GM21825 (cell line): ENCODE data around the gene PCDH9.

Experiments used
- ATAC-seq: cut with Tn5 transposase; IDR thresholded peaks from one replicate; pipeline ENCODE4 v1.9.1; 2021; ENCODE audit warnings: mild to moderate bottlenecking, moderate library complexity; ENCODE audit not compliant: unreplicated experiment

The PCDH9 gene

DNA sequence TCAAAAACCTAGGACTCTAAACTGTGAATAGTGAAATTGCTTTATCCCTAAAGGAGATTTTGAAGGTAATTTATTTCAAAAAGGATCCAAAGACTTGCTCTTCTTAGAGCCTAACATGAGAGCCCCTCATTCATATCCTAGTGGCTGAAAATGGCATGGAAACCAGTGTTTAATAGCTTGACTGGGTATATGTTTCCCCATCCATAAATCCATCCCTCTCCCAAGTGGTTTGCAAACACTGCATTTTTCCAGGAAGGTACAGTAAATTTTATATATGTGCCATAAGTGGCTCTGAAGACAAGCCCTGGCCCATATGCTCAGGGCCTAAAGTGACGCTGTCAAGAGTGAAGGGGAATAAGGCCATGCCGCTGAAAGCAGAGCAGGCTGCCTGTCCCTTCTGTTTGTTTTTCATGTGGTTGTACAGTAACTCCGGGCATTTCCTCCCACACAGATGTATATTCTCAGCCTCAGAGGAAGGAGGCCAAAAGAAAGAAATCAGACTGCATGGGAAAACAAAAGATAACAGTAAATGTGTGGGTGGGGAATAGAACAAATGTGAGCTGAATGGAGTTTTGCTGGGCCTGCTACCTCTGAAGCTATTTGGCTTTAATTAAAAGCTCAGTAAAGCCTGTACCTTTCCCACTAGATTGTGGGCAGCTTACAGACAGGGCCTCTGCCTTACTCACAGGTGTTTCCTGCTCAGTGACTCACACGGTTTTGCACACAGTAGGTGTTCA is 181.9 kb downstream of the PCDH9 start:
- peak; percentile 81 for ATAC-seq

DNA sequence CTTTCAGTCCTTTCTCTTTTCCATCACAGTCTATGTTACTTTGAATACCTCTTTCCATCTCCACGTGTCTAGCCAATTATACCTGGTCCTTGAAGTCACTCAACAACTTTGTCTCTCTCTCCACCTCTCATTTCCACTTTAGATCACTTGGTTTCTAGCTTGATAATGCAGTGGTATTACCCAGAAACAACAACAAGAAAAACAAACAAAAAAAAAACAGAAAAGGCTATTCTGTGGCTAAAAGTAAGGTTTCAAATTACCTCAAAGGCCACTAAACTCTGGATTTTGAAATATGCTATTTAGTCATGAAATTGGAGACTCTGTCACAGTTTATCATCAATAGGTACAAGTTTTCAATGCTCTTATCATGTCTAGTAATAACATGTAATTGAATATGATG is 184.8 kb downstream of the PCDH9 start:
- no peak for ATAC-seq

DNA sequence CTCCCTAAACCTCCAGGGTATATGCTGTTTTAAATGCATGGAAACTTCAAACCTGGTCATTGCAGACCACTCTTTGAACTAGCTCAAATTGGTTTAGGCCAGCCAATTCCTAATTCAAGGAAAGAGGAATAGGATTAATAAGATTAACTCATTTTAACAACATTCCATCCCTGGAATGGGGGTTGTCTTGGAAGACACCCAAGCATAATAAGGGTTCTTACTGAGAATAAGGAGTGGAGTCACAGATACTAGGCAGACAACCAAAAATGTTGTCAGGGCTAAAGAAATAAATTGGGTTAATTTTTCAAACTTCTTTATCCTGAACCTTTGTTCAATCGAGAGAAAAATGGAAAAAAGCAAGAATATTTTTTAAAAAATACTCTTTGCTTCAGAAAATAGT is 186.2 kb downstream of the PCDH9 start:
- no peak for ATAC-seq

DNA sequence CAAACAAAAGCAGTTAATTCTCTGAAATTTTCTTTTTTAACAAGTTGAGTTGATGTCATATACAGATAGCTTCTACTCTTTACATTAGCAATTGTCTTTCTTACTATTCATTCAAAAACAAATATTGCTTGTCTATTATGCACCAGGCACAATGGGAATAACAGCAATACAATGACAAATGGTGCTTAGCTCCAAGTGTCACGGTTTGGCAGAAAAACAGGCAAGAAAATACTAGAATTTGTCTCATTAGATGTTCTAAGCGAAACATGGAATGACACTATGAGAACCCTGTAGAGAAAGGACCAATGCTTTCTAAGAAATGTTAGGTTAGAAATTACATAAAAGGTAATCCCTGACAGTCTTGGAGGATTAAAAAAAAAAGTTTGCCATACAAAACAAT is 187.6 kb downstream of the PCDH9 start:
- ATAC-seq = no peak

DNA sequence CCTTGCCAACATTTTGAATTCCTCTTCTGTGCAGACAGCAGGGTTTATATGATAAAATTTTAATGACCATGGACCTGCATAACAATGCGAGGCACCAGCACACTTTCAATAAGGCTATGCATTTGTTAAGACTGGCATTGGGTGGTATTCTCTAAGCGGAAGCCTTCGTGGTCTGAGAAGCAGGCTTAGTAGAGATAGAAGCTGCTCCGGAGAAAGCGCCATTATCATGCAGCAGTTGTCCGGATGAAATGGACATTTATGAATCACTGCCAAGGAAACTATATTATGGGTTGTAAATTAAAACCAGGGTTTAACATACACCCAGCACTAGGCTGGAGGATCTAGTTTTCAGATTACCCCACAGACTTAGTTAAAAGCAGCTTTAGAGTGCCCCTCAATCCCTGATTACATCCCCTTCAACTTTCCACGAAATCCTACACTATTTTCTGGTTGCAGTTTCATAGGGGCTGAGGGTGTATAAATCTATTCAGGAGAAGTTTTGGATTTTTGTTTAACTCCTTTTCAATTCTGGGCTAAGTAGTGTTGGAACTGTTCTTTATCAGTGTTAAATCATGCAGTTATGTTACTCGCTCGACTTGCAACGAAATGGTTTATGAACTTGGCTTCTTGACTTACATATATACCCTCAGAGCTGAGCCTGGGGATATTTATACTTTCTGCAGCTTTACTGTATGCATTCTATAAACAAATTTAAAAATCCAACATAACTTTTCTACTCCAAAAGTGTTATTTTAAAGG is 193.3 kb downstream of the PCDH9 start:
- no peak for ATAC-seq

DNA sequence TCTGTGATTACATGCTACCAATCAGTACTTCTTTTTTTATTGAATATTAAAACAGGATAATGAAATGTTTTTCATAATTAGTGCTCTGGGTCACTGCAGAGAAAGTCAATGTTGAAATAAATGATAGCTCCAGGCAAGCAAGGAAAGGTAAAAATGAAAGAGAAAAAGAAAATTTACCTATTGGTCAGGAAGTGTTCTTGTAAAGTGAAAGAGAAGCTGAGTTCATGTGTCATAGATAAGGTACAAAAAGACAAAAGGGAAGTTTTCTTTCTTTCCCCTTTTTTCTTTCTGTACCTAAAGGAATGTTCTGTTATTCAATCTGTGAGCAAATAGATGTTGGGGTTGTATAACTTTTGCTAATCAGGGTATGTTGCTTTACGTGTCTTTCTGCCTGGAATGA is 197.0 kb downstream of the PCDH9 start:
- ATAC-seq = no peak

DNA sequence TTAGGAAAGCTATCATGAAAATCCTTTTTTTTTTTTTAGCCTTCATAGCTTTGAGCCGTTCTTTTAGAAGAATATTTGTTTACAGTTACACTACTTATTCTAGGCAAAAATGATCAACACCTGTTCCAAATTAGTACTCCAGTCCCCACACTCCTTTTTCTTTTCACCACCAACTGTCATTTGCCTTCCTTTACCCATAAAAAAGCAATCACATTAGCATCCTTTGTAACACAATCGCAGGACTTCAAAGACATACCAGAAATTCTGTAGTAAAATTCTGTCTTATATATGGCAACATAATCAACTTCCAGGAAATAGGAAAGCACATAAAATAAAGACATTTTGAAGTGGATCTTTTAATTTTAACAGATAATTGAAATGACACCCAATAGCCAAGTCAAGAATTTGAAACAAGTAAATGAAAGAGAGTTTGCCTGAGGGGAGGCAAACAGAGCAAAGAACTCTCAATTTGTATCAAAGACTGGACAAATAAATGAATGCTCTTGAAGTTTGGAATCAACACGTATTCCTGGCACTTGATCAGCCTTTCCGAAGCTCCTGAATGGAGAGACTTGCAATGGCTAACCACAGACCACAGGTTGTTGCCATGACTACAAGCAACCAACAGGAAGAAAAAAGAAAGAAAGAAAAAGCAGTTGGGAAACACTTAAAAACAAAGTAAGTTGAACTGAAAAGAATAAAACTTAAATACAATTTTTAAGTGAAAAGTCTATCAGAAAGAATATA is 206.8 kb downstream of the PCDH9 start:
- no peak for ATAC-seq

DNA sequence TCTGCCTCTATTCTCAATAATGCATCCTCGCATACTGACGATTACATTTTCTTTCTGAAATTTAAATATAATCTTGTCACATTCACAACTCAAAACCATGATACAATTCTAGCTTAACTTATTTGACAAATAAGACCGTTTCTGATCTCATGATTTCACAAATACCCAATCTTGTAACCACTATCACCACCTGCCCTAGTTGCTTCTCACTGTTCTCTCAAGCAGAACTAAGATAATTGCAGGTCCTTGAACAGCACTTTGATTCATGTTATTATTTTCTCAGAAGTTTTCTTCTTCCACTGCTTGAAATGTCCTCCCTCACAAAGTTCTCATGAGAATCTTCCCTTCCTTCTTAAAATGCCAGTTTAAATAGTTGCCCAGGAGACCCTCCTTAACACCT is 211.4 kb downstream of the PCDH9 start:
- ATAC-seq = no peak

DNA sequence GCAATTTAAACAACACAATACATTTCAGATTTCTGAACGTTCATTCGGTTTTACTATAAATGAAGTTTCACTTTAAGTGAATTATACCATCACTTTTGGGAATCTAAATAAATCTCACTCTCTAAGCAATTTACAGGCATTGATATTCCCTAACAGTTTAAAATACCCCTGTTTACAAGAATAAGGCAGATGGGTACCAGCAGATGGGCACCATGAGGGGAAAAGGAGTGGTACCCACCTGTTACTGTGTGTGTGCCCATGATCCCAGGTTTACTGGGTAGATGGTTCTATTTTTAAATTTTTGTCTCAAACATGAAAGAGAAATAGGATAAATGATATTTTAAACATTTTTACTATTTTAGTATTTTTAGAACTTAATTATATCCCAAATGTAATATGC is 212.9 kb downstream of the PCDH9 start:
- ATAC-seq = no peak

DNA sequence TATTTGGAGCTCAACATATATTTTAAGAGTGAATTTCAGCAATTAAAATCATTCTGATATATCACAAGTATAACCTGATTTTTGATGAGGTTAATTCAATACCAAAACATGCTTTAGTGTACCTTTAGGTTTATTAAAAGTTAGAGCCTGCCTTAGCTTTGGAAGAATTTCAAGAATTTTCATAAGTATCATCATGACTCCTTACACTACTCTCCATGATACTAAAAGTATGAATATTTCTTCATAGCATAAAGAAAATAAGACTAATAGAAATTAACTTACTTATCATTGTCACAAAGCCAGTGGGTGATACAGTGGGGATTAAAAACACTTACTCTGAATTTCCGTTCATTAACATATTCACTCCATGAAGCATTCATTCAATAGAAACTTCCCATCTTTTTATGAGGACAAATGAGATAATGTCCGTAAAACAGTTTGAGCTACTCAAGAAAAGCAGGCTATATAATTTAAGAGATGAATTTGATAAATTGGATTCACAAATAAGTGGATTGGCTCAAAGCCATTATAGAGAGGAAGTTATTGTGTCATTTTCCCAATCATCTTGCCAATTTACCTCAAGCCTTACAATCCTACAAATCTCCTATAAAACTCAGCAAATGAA is 214.0 kb downstream of the PCDH9 start:
- ATAC-seq = no peak

DNA sequence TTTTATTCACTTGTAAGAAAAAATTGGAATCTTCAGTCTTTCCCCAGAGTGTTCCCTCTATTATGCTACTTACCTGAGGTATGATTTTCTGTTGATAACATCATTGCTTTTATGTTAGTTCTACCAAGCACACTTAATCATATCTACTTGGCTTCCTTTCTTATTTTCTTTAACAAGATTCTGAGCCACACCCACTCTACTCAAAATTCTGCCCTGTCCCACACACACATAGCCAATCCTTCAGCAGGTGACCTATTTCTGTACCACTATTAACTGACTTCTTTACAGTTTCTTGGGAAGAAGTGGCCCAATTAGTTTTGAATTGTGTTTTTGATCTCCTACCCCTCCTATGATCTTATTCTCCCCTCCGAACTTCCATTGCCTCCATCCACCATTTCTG is 215.7 kb downstream of the PCDH9 start:
- ATAC-seq = no peak

DNA sequence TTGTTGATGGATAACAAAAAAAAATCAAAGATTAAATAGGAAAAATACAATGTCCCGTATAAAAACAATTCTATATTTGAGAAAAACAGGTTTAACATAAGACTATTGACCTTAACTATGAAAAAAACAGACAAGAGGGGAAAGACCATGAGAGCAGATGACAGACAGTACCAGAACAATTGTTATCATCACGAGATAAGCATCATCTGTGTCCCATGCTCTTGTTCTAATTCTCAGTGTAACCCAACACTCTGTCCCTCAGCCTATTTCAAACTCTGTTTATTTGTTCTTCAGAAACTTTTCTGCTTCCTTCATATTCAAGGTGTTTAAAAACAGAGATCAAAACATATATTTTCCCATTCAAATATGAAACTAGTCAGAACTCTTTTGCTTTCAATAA is 216.4 kb downstream of the PCDH9 start:
- no peak for ATAC-seq

DNA sequence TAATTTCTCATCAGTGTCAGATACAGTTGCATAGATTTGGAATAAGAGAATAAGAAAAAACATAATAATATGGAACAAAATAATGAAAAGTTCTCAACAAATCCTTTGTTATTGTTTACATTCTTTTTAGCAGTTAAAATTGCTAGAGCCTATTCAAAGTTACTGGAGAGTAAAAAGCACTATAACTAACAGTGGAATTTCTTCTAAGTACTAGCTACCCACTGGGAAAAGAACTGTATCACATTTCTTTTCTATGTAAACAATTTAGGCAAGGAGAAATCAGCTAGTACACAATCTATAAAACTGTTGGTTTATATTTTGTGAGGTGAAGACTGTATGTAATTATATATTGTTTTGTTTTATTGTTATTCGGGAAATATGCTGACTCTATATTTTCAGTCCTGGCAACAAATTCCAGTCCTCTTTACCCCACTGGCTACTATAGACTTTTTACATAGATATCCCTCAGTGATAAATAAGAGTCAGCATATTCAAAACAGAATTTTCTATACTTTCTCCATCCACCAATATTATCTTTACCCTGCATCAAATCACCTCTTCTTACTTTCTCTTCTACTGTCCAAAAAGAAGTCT is 222.0 kb downstream of the PCDH9 start:
- no peak for ATAC-seq

DNA sequence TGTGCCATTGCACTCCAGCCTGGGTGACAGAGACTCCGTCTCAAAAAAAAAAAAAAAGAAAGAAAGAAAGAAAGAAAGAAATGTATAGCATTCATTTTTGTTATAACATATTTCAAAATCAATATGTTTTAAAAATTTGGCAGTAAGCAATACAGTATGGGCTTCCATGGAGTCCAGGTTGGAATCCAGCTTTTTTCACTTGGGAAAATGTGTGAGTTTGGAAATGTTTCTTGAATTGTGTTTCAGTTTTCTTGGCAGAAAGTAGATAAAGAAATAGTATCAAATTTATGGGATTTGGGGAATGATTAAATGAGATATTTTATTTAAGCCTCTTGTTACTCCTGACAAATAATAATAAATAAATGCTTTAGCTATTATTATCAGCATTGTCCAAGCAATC is 225.6 kb downstream of the PCDH9 start:
- ATAC-seq = no peak

DNA sequence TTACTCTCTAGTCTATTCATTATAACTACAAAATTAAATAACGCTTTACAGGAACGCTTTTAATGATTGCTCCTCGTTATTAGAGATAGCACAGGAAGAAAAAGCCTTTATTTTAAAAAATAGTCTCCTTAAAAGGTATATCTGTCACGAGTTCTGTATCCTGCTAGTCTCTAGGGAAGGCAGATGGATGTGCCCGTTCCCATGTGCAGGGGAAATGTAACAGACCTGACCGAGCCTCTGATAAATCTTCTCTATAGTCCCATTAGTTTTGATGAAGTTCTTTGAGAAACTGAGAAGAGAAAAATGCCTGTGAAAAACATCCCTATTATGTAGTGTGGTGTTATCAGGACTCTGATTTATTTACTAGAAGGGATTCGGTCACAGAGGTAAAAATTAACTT is 226.4 kb downstream of the PCDH9 start:
- no peak for ATAC-seq

DNA sequence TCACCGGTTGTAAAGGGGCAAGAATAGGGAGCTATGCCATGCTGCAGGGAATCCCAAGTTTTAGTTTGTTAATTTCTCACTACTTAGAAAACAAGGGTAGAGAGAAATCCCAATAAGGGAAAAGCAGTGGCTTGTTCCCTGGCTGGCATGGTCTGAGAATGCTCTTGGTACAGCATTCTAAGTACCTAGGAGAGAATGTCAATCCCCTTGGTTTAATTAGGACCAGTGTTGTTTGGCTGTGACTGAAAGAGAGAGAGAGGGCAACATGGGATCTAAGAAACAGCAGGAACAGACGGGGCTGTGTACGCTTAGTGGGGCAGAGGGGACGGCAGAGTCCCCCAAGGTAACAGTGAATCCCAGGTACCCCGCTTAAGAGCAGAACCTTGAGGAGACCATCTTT is 228.8 kb downstream of the PCDH9 start:
- no peak for ATAC-seq

DNA sequence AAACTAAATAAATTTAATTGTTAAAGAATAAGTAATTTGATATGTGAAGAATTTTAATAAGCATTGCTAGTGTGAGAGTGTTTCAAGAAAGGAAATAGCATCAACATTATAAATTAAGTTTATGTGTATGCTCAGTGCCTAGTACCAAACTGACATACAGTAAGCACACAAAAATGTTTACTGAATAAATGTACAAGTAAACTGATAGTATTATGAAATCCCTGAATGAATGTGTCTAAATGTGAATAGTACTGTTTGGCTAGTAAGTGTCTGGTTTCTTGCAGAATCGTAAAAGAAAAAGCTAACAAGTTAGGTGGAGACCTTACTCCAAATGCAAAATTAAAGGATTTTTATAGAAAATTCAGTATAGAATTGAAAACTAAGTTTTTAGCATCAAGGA is 233.6 kb downstream of the PCDH9 start:
- no peak for ATAC-seq

DNA sequence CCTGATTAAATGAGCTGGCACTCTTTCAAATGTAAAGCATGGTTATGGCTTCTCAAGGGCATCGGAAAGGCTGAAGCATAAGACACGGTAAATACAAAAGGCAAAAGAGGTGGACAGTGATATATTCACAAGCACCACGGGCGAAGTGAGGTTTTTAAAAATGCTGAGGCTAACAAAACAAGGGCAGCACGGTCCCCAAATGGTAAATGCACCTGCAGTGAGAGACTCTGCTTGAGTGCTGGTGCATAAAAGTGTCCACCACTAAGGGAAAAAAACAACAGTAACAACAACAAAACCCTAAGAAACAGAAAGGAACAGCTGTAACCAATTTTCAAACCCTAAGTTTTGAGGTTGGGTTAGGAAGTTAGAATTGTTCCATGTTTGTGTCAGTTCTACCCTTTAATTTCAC is 234.9 kb downstream of the PCDH9 start:
- peak; percentile 59 for ATAC-seq

DNA sequence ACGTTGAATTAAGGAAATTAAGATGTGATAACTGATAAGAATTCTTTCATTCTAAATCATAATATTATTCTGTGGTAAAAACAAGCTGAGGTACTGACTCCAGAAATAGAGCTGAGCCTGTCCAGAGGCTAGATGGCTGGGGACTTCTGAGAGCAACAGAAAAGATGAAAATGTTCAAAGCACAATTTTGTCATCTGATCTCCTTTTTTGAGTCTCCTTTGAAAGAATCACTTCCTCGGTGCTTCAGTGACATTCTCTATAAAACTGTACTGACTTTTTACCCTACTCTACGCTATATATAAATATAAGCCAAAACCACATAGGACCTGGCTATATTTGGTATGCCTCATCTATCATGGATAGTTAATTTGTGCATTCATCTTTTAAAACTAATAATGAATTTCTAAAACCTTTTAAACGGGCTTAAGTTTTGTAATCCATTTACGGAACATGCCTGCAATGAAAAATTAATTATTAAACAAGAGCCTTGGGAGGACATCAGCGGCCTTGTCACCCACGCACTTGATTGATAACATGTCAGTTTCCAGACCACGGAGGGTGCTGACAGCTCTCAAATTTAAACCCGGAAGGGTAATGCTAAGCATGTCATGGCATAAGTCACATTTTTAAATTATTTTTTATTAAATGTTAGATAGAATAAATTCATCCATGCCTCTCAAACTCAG is 235.5 kb downstream of the PCDH9 start:
- ATAC-seq = peak; percentile 35

DNA sequence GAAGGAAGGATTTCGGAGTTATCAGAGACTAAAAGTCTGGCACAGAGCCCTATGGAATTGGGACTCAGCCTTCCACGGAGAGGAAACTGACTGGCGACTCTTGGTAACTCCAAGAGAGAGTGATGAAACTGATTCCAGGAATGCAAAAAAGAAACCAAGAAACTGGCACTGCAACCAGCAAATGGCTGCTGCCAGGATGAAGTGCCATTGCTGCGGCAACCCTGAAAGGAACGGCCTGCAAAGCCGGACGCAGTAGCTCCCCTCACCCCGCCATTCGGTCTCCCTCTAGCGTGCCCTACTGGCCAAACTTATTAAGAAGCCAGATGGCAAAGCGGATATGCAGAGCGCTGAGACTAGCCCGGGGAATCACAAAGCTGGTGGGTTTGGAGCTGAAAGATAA is 236.0 kb downstream of the PCDH9 start:
- peak; percentile 68 for ATAC-seq
